Measurements from ENCODE around the gene FAM9B. TPM values are rescaled to one million over a fixed set of nuclear protein-coding genes. Genes with fewer than 3 reads are reported as not detected.

Gene FAM9B
- total RNA-seq, result not detected in 2 replicates
- long read RNA-seq, result 0 reads

DNA sequence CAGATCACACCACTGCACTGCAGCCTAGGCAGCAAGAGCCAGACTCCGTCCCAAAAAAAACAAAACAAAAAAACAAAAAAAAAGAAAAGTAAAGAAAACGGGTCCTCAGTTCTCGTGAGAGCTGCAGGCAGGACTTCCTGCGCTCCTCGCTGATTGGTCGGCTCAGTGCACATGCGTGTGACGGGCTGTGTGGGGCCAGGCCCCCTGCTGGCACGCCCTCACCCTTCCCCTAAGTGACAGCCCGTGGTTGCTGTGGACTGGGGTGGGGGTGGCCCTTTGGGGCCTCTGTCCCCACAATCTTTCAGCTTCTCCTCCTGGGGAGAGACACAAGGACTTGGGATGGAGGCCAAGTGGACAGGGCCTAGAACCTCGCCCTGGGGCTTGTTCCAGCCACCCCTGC is at the start of gene FAM9B:
Gene FAM9B (minus strand): TSS at position 139 of the 400 bp plus-strand sequence. CDS start 1,141 bp downstream, outside the sequence.
- no peak within 1 kb of the TSS for H3K4me3 Mint-ChIP-seq

DNA sequence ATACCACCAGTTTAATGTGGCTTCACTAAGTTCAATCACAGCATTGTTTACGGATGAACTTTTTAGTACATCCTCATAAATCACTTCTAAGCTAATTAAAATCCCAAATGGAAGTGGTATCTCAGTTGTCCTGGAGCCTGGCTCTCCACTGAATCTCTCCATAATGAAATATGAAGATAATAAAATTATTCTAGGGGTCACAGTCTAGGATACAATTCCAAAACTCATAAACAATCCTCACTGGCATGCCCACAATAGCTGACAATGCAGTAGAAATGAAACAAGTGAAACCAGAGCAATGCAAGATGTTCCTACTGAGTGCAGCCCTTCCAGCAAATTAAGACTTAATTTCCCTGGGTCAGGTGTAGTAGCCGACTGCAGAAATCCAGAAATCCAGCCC is 47.3 kb upstream of the FAM9B start:
- H3K36me3 Mint-ChIP-seq (ENCODE audit: low read depth), result peaks cover 5% of the 10 kb centered on the region
- peaks cover 21% of the 10 kb centered on the region for H3K9me3 Mint-ChIP-seq
- no peak overlapping the region for H3K27ac Mint-ChIP-seq (ENCODE audit: unreplicated experiment)
- H3K27me3 Mint-ChIP-seq (ENCODE audit: low read depth), result no peaks in the 10 kb centered on the region
- TF ChIP-seq, protein P1, sequence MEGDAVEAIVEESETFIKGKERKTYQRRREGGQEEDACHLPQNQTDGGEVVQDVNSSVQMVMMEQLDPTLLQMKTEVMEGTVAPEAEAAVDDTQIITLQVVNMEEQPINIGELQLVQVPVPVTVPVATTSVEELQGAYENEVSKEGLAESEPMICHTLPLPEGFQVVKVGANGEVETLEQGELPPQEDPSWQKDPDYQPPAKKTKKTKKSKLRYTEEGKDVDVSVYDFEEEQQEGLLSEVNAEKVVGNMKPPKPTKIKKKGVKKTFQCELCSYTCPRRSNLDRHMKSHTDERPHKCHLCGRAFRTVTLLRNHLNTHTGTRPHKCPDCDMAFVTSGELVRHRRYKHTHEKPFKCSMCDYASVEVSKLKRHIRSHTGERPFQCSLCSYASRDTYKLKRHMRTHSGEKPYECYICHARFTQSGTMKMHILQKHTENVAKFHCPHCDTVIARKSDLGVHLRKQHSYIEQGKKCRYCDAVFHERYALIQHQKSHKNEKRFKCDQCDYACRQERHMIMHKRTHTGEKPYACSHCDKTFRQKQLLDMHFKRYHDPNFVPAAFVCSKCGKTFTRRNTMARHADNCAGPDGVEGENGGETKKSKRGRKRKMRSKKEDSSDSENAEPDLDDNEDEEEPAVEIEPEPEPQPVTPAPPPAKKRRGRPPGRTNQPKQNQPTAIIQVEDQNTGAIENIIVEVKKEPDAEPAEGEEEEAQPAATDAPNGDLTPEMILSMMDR (conservative IDR thresholded peaks at IDR 0.05), result no peak
- DNase-seq (ENCODE audit: low read depth, low spot score), result no peak
- H3K4me1 Mint-ChIP-seq, result no peaks in the 10 kb centered on the region
- no peak overlapping the region for H3K4me3 Mint-ChIP-seq

More for the DNA sequence above, at the start of gene FAM9B:
- TF ChIP-seq, protein P1 (conservative IDR thresholded peaks at IDR 0.05), result no peak
- Mint-ChIP-seq H3K36me3 (ENCODE audit: low read depth) (no peaks in the 10 kb centered on the region), H3K4me1 (no peaks in the 10 kb centered on the region), H3K27me3 (ENCODE audit: low read depth) (no peaks in the 10 kb centered on the region), H3K27ac (ENCODE audit: unreplicated experiment) (no peak within 1 kb of the TSS), H3K9me3 (peaks cover 6% of the 10 kb centered on the region)
- DNase-seq (ENCODE audit: low read depth, low spot score), result no peak

DNA sequence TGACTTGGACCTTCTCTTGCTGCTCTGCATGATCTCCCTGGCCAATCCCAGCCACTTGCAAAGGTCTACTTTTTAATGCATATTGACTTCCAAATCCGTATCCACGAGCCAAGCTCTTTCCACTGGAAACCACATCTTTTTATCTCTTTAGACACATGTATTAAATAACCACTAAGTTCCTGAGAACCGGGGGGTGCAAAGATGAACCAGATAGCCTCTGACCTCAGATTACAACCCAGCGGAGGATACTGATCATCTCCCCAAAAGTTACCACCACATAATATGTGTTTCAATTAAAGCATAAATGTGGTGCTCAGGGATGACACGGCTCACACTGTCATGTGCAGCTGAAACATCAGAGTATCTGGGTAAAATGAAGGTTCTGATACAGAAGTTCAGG is 40.4 kb upstream of the FAM9B start:
- H3K27me3 Mint-ChIP-seq (ENCODE audit: low read depth), result no peaks in the 10 kb centered on the region
- H3K4me3 Mint-ChIP-seq, result no peak overlapping the region
- peaks cover 8% of the 10 kb centered on the region for H3K9me3 Mint-ChIP-seq
- peaks cover 15% of the 10 kb centered on the region for H3K4me1 Mint-ChIP-seq
- DNase-seq (ENCODE audit: low read depth, low spot score), result no peak
- TF ChIP-seq, protein P1 (conservative IDR thresholded peaks at IDR 0.05), result no peak
- H3K27ac Mint-ChIP-seq (ENCODE audit: unreplicated experiment), result no peak overlapping the region
- no peaks in the 10 kb centered on the region for H3K36me3 Mint-ChIP-seq (ENCODE audit: low read depth)

DNA sequence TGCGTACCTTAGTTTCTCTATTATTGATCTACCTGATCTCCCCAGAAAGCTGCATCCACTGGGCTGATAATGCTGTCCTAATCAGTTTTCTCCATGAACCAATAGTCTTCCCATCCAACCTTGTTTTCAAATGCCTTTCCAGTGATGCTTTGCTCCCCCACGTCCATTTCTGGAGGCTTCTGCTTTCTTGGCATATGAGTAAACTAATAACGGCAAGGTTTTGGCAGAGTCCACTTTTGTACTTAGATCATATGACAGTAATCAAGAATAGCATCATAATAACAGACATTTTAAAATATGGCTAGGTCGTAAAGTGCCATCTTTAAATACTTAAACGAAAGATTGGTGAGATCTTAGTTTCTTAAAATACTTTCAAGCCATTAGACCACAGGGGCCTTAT is 38.4 kb upstream of the FAM9B start:
- DNase-seq (ENCODE audit: low read depth, low spot score), result no peak
- TF ChIP-seq, protein P1 (conservative IDR thresholded peaks at IDR 0.05), result no peak
- Mint-ChIP-seq H3K27me3 (ENCODE audit: low read depth) (no peaks in the 10 kb centered on the region), H3K4me1 (peaks cover 20% of the 10 kb centered on the region), H3K4me3 (no peak overlapping the region), H3K9me3 (peaks cover 8% of the 10 kb centered on the region), H3K36me3 (ENCODE audit: low read depth) (no peaks in the 10 kb centered on the region), H3K27ac (ENCODE audit: unreplicated experiment) (no peak overlapping the region)

DNA sequence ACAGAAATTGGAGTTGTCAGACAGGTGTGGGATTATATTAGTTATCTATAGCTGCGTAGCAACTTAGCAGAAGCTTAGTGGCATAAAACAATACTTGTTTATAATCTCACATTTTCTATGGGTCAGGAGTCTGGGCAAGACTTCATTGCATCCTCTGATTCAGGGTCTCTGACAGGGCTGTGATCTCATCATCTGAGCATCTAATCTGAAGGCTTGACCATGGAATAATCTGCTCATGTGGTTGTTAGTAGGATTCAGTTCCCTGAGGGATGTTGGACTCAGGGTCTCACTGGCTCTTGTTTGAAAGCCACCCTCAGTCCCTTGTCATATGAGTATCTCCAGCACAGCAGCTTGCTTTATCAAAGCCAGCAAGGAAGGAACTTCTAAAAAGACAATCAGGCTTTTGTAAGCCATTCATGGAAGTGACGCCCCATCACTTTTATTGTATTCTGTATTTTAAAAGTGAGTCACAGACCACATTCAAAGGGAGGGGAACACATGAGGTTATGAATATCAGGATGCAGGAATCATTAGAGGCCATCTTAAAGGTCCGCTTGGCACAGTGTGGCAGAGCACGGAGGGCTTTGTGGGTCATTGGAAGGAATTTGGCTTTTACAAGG is 37.2 kb upstream of the FAM9B start:
- Mint-ChIP-seq H3K36me3 (ENCODE audit: low read depth) (no peaks in the 10 kb centered on the region), H3K4me1 (peaks cover 20% of the 10 kb centered on the region), H3K27me3 (ENCODE audit: low read depth) (no peaks in the 10 kb centered on the region), H3K27ac (ENCODE audit: unreplicated experiment) (no peak overlapping the region), H3K4me3 (no peak overlapping the region), H3K9me3 (peaks cover 7% of the 10 kb centered on the region)
- TF ChIP-seq, protein P1 (conservative IDR thresholded peaks at IDR 0.05), result no peak
- DNase-seq (ENCODE audit: low read depth, low spot score), result no peak
